ENCODE measurements around the gene APPBP2.

GRCh38 chr17:60393840-60394723 lies 132.0 kb downstream of the APPBP2 start:
- TF ChIP-seq POLR2A (IDR thresholded peaks at IDR 0.05; ENCODE audit: extremely low read depth, insufficient read length) (no peak), CTCF (IDR thresholded peaks at IDR 0.05; ENCODE audit: low read depth, low read length) (no peak), MAX (IDR thresholded peaks at IDR 0.05; ENCODE audit: low read depth, low read length) (no peak)

Measured in NB4 (cell line).